ENCODE data around the gene MRGPRG.

The MRGPRG gene

DNA sequence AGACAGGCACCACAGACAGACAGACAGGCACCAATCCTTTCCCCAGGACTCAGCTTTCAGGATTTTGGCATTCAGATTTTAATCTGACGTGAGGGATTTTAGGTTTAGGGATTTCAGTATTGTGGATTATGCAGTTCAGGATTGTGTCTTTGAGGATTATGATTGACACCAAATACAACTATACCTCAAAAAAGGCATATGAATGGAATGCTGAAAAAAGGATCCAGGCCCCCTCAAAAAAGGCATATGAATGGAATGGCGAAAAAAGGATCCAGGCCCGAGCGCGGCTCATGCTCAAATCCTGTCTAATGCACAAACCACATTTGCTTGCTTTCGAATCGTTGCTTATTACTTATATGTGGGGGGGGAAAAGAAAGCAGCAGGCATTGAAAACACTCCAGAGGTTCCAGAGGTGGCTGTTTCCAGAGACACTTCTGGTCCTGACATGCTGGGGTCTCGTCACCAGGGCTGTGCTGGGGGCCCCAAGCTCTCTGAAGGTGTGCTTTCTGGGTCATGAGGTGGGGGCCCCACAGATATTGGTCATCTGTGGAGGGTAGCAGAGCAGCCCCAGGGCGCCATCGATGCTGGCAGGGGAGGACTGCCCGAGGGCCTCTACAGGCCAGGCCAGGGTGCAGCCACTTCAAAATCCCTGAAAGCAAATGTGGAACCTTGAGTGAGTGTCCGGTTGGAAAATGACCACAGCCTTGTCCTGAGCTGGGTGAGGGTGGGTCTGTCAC, 36.7 kb downstream of the MRGPRG start:
- TF ChIP-seq, protein P1, sequence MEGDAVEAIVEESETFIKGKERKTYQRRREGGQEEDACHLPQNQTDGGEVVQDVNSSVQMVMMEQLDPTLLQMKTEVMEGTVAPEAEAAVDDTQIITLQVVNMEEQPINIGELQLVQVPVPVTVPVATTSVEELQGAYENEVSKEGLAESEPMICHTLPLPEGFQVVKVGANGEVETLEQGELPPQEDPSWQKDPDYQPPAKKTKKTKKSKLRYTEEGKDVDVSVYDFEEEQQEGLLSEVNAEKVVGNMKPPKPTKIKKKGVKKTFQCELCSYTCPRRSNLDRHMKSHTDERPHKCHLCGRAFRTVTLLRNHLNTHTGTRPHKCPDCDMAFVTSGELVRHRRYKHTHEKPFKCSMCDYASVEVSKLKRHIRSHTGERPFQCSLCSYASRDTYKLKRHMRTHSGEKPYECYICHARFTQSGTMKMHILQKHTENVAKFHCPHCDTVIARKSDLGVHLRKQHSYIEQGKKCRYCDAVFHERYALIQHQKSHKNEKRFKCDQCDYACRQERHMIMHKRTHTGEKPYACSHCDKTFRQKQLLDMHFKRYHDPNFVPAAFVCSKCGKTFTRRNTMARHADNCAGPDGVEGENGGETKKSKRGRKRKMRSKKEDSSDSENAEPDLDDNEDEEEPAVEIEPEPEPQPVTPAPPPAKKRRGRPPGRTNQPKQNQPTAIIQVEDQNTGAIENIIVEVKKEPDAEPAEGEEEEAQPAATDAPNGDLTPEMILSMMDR (conservative IDR thresholded peaks at IDR 0.05; ENCODE audit: low read depth, low read length): no peak
- H3K4me3 ChIP-seq (ENCODE audit: low read length): no peak overlapping the region
- no peak for DNase-seq (ENCODE audit: low read depth)

DNA sequence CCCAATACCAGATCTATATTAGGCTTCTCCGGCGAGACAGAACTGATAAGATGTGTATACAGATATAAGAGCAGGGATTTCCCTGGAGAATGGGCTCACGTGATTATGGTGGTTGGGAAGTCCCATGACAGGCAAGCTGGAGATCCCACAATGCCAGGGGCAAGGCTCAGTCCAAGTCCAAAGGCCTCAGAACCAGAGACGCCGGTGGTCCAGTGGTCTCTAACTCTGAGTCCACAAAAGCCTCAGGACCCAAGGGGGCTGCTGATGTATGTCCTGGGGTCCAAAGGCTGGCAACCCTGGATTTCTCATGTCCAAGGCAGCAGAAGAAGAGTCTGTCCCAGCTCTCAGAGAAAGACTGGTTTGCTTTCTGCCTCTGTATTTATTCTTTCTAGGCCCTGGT, 37.7 kb downstream of the MRGPRG start:
- TF ChIP-seq, protein P1 (conservative IDR thresholded peaks at IDR 0.05; ENCODE audit: low read depth, low read length): no peak
- H3K4me3 ChIP-seq (ENCODE audit: low read length): no peak overlapping the region
- DNase-seq (ENCODE audit: low read depth): no peak

DNA sequence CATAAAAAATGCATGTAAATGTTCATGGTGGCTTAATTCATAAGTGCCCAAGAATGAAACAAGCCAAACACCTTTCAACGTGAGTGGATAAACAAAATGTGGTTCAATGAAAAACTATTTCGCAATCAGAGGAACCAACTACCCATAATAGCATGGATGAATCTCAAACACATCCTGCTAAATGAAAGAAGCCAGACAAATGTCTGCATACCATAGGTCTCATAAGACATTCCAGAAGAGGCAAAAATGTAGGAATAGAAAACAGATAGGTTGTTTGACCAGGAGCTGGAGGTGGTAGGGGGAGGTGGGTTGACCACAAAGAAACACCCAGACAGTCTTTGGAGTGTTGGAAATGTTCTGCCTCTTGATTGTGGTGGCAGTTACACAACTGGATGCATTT, 40.3 kb downstream of the MRGPRG start:
- no peak overlapping the region for H3K4me3 ChIP-seq (ENCODE audit: low read length)
- TF ChIP-seq, protein P1 (conservative IDR thresholded peaks at IDR 0.05; ENCODE audit: low read depth, low read length): no peak
- no peak for DNase-seq (ENCODE audit: low read depth)

DNA sequence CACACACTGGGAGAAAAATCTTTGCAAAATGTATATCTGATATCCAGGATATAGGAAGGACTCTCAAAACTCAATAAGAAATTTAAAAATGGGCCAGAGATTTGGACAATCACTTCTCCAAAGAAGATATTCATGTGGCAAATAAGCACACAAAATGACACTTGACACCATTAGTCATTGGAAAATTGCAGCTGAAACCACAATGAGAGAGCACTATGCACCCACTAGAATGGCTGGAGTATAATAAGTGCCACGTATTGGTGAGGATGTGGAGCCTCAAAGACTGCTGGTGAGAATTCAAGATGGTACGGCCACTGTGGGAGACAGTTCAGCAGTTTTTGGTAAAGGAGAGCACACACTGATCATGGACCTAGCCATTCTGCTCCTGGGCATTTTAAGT, 40.7 kb downstream of the MRGPRG start:
- no peak for DNase-seq (ENCODE audit: low read depth)
- TF ChIP-seq, protein P1 (conservative IDR thresholded peaks at IDR 0.05; ENCODE audit: low read depth, low read length): no peak
- no peak overlapping the region for H3K4me3 ChIP-seq (ENCODE audit: low read length)

DNA sequence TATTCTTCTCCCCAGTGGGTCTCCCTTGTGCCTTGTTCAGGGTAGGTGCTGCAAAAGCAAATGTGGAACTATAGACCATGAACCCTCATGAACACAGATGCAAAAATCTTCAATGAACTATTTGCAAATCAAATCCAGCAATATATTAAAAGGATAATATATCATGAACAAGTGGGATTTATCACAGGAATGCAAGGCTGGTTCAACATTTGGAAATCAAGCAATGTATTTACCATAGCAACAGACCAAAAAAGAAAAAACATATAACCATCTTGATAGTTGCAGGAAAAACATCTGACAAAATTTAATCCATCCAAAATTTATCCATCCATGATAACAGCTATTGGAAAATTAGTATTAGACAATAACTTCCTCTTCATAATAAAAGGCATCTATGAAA, 42.1 kb downstream of the MRGPRG start:
- TF ChIP-seq, protein P1 (conservative IDR thresholded peaks at IDR 0.05; ENCODE audit: low read depth, low read length): no peak
- DNase-seq (ENCODE audit: low read depth): no peak
- no peak overlapping the region for H3K4me3 ChIP-seq (ENCODE audit: low read length)

DNA sequence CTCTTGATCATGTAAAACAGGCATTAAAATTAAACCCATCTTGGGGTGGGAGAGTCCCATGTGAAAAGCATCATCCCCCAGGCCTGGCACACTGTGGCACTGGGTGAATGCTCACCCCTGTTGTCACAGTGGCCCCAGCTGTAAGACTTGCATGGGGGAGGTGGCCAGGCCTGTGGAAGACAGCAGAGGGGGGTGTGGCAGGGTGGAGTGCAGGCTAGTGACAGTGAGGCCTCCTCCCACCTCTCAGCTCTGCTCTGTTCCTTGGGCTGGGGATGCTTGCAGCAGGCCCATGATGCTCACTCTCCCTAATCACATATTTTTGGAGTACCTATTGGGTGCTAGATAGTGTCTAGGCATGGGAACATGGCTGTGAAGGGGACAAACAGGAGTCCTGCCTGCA, 43.4 kb downstream of the MRGPRG start:
- TF ChIP-seq, protein P1 (conservative IDR thresholded peaks at IDR 0.05; ENCODE audit: low read depth, low read length): no peak
- DNase-seq (ENCODE audit: low read depth): no peak
- H3K4me3 ChIP-seq (ENCODE audit: low read length): no peak overlapping the region

DNA sequence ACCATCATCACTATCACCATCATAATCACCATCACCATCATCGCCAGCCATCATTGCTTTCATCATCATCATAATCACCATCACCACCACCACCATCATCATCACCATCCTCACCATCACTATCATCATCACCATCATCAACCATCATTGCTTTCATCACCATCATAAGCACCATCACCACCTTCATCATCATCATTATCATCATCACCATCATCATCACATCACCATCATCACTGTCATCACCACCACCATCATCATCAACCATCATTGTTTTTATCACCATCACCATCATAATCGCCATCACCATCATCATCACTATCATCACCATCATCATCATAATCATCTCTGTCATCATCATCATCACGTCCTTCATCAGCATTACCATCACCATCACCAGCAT, 44.2 kb downstream of the MRGPRG start:
- no peak for DNase-seq (ENCODE audit: low read depth)
- TF ChIP-seq, protein P1 (conservative IDR thresholded peaks at IDR 0.05; ENCODE audit: low read depth, low read length): no peak
- no peak overlapping the region for H3K4me3 ChIP-seq (ENCODE audit: low read length)
